ENCODE results near the gene IQSEC2. TPM values are rescaled to one million over a fixed set of nuclear protein-coding genes. Genes with fewer than 3 reads are reported as not detected.

The IQSEC2 gene
- total and polyA plus RNA-seq, 7 donors, result 8.2 to 63.8 (median 41.5) TPM

- intact Hi-C loops (cut with DNase I), result no loop called here
- peaks cover 0 to 17% (median 0%) of the 10 kb centered on the region in 3 donors for H3K27me3 ChIP-seq (ENCODE audit: insufficient read depth in 3 of 3, low read length in 2 of 3)
- H3K4me1 ChIP-seq, result no peaks in the 10 kb centered on the region
- H3K9me3 ChIP-seq, result no peaks in the 10 kb centered on the region
- WGBS, 3 donors, result 88 to 100% (median 89%) methylated on average over 1 of the region's 1 CpG
- ATAC-seq, result no peak
- no peak for DNase-seq
- no peak overlapping the region for H3K4me3 ChIP-seq
- H3K36me3 ChIP-seq (ENCODE audit: insufficient read depth in 1 of 2, low read depth in 1 of 2), result no peaks in the 10 kb centered on the region
- no peak for TF ChIP-seq CTCF (IDR thresholded peaks at IDR 0.05)
- H3K27ac ChIP-seq, result no peak overlapping the region
Observed at GRCh38 chrX:53249408-53250042, 31.9 kb downstream of the IQSEC2 start.

GRCh38 chrX:53247928-53248327 is 33.5 kb downstream of the IQSEC2 start:
- no peak overlapping the region for H3K27ac ChIP-seq
- DNase-seq, result no peak
- TF ChIP-seq CTCF (IDR thresholded peaks at IDR 0.05), result no peak
- H3K36me3 ChIP-seq (ENCODE audit: insufficient read depth in 1 of 2, low read depth in 1 of 2), result no peaks in the 10 kb centered on the region
- H3K9me3 ChIP-seq, result no peaks in the 10 kb centered on the region
- ATAC-seq, result no peak
- no peaks in the 10 kb centered on the region for H3K4me1 ChIP-seq
- H3K27me3 ChIP-seq (ENCODE audit: insufficient read depth in 3 of 3, low read length in 2 of 3), result peaks cover 0 to 17% (median 0%) of the 10 kb centered on the region in 3 donors
- H3K4me3 ChIP-seq, result no peak overlapping the region
- WGBS, 3 donors, result 87 to 94% (median 94%) methylated on average over 10 of the region's 10 CpGs
- intact Hi-C loops (cut with DNase I), result no loop called here

GRCh38 chrX:53246231-53246630 is 35.2 kb downstream of the IQSEC2 start:
- H3K9me3 ChIP-seq, result no peaks in the 10 kb centered on the region
- H3K4me3 ChIP-seq, result no peak overlapping the region
- intact Hi-C loops (cut with DNase I), result no loop called here
- no peaks in the 10 kb centered on the region for H3K36me3 ChIP-seq (ENCODE audit: insufficient read depth in 1 of 2, low read depth in 1 of 2)
- DNase-seq, result no peak
- peaks cover 0 to 17% (median 0%) of the 10 kb centered on the region in 3 donors for H3K27me3 ChIP-seq (ENCODE audit: insufficient read depth in 3 of 3, low read length in 2 of 3)
- no peak for TF ChIP-seq CTCF (IDR thresholded peaks at IDR 0.05)
- ATAC-seq, result no peak
- no peaks in the 10 kb centered on the region for H3K4me1 ChIP-seq
- WGBS, 3 donors, result 76 to 89% (median 88%) methylated on average over 2 of the region's 2 CpGs
- H3K27ac ChIP-seq, result no peak overlapping the region

DNA sequence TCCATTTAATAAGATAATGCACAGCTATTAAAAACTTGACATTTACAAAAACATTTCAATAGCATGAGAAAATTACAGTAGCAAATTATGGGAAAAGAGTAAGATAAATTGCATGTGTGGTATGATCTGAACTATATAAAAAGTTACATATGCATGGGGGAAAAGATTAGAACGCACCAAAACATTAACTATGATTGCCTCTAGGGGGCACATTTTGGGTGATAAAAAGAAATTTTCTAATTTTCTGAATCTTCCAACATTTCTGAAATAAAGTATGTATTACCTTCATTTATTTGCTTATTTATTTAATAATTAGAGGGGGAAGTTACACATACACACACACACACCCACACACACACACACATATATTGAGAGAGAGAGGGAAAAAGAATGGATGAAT is 36.8 kb downstream of the IQSEC2 start:
- H3K9me3 ChIP-seq, result no peaks in the 10 kb centered on the region
- WGBS, 3 donors, result 61 to 84% (median 73%) methylated on average over 1 of the region's 1 CpG
- H3K4me3 ChIP-seq, result no peak overlapping the region
- no peak for ATAC-seq
- intact Hi-C loops (cut with DNase I), result no loop called here
- TF ChIP-seq CTCF (IDR thresholded peaks at IDR 0.05), result peak; percentile 4
- no peak for DNase-seq
- H3K36me3 ChIP-seq (ENCODE audit: insufficient read depth in 1 of 2, low read depth in 1 of 2), result peaks cover 0 to 4% of the 10 kb centered on the region in 2 donors
- H3K27ac ChIP-seq, result no peak overlapping the region
- no peaks in the 10 kb centered on the region for H3K4me1 ChIP-seq
- H3K27me3 ChIP-seq (ENCODE audit: insufficient read depth in 3 of 3, low read length in 2 of 3), result peaks cover 0 to 21% (median 0%) of the 10 kb centered on the region in 3 donors

- peaks cover 0 to 11% of the 10 kb centered on the region in 2 donors for H3K36me3 ChIP-seq (ENCODE audit: insufficient read depth in 1 of 2, low read depth in 1 of 2)
Observed at GRCh38 chrX:53242310-53242709, 39.1 kb downstream of the IQSEC2 start.

More at GRCh38 chrX:53242310-53242709, 39.1 kb downstream of the IQSEC2 start:
- Histone ChIP-seq H3K4me1 (no peaks in the 10 kb centered on the region), H3K4me3 (no peak overlapping the region), H3K27ac (no peak overlapping the region), H3K27me3 (ENCODE audit: insufficient read depth in 3 of 3, low read length in 2 of 3) (peaks cover 0 to 21% (median 0%) of the 10 kb centered on the region in 3 donors), H3K9me3 (no peaks in the 10 kb centered on the region)
- no peak for TF ChIP-seq CTCF (IDR thresholded peaks at IDR 0.05)
- no peak for ATAC-seq
- 89 to 97% (median 94%) methylated on average over 4 of the region's 4 CpGs for WGBS, 3 donors
- DNase-seq, result no peak
- intact Hi-C loops (cut with DNase I), result no loop called here

All from psoas muscle (tissue), 8 donors.